Activated CD8-positive, alpha-beta memory T cell treated with anti-CD3 and anti-CD28 coated beads, Interleukin-2, amount 10 ng/mL, durations not matched to agents 7 days and 5 days (primary cell): Measurements from ENCODE around the gene TMX3. TPM values are rescaled to one million over a fixed set of nuclear protein-coding genes. Genes with fewer than 3 reads are reported as not detected.

ENCODE experiments used
- ATAC-seq: fragments of 150-1000 bp; cut with Tn5 transposase; one replicate; pipeline ENCODE4 v1.10.0; 2021; ENCODE audit warnings: moderate library complexity
- CTCF ChIA-PET: fragments of 350-600 bp; sonication (Branson Sonifier 250); formaldehyde crosslinking; loops from one replicate; lab custom pipeline; 2021; ENCODE audit warnings: antibody characterized with exemption; lab: Charles Lee
- DNase-seq: peaks from one replicate; pipeline ENCODE4 v3.0.0-alpha.2; 2020
- H3K27ac Mint-ChIP-seq: one replicate; pipeline ENCODE4 v1.8.0; 2021; ENCODE audit warnings: mild to moderate bottlenecking, mixed read lengths
- H3K27me3 Mint-ChIP-seq: one replicate; pipeline ENCODE4 v1.8.0; 2021; ENCODE audit warnings: mixed read lengths
- H3K36me3 Mint-ChIP-seq: one replicate; pipeline ENCODE4 v1.8.0; 2021; ENCODE audit warnings: mild to moderate bottlenecking, mixed read lengths
- H3K4me1 Mint-ChIP-seq: one replicate; pipeline ENCODE4 v1.8.0; 2021; ENCODE audit warnings: mixed read lengths
- H3K4me3 Mint-ChIP-seq: one replicate; pipeline ENCODE4 v1.8.0; 2021; ENCODE audit warnings: mild to moderate bottlenecking, moderate library complexity, mixed read lengths
- H3K9me3 Mint-ChIP-seq: one replicate; pipeline ENCODE4 v1.8.0; 2022; ENCODE audit warnings: low read depth, mixed read lengths
- total RNA-seq, 2 experiments: library from RNA; stranded (reverse); gene quantifications; one replicate each; pipeline ENCODE4 v1.2.3, GENCODE V29; 2021

The TMX3 gene
- total RNA-seq, 2 experiments from 2014 or later: 50.3 to 65.4 TPM

- Mint-ChIP-seq H3K4me3 (no peak overlapping the region), H3K27me3 (peaks cover 31% of the 10 kb centered on the region), H3K27ac (no peak overlapping the region), H3K4me1 (no peaks in the 10 kb centered on the region), H3K9me3 (no peaks in the 10 kb centered on the region), H3K36me3 (no peaks in the 10 kb centered on the region)
- CTCF ChIA-PET: no interaction called here
- no peak for ATAC-seq
- no peak for DNase-seq
These were observed 76.3 kb downstream of the TMX3 start for GRCh38 chr18:68638613-68639012.

- H3K36me3 Mint-ChIP-seq: no peaks in the 10 kb centered on the region
These were observed 87.1 kb downstream of the TMX3 start for GRCh38 chr18:68627812-68628211.

More at GRCh38 chr18:68627812-68628211, 87.1 kb downstream of the TMX3 start:
- DNase-seq (no peak), ATAC-seq (no peak)
- H3K4me3 Mint-ChIP-seq: no peak overlapping the region
- H3K4me1 Mint-ChIP-seq: no peaks in the 10 kb centered on the region
- CTCF ChIA-PET: no interaction called here
- H3K27me3 Mint-ChIP-seq: no peaks in the 10 kb centered on the region
- H3K27ac Mint-ChIP-seq: no peak overlapping the region
- H3K9me3 Mint-ChIP-seq: no peaks in the 10 kb centered on the region

Other genes starting within 250 kb of the TMX3 start
- gene CCDC102B, start 83.0 kb upstream of the TMX3 start, total RNA-seq: 1 to 10 TPM; 1.4 to 2.1 TPM